GM12878 (cell line): ENCODE results near the gene GYG1. TPM values are rescaled to one million over a fixed set of nuclear protein-coding genes. Genes with fewer than 3 reads are reported as not detected.

Source experiments
- ATAC-seq: fragments of 200-7000 bp; cut with Tn5 transposase; 3 replicates; pipeline ENCODE4 v1.9.1; 2020; ENCODE audit warnings: mild to moderate bottlenecking, moderate library complexity
- BruUV-seq: library from RNA; stranded (reverse); fragments of 400-500 nt; replicated peaks from 2 replicates; lab custom pipeline; 2021; lab: Mats Ljungman, UMichigan
- CTCF ChIA-PET: fragments of 300-600 bp; sonication (Branson Sonifier 250); formaldehyde crosslinking; extraction: SDS; loops from one replicate; lab custom pipeline; 2021; ENCODE audit warnings: inconsistent platforms; lab: Yijun Ruan, JAX
- POLR2A ChIA-PET: fragments of 350-600 bp; formaldehyde crosslinking; extraction: SDS; loops from one replicate; lab custom pipeline; 2021; ENCODE audit warnings: inconsistent platforms; lab: Charles Lee
- RAD21 ChIA-PET: fragments of 300-600 bp; sonication (Branson Sonifier 250); formaldehyde crosslinking; loops from one replicate; lab custom pipeline; 2023; ENCODE audit warnings: antibody characterized with exemption; ENCODE audit not compliant: unreplicated experiment; lab: Charles Lee
- SMC1A ChIA-PET: fragments of 300-600 bp; sonication (Branson Sonifier 250); formaldehyde crosslinking; loops from one replicate; lab custom pipeline; 2023; ENCODE audit not compliant: unreplicated experiment, uncharacterized antibody; lab: Charles Lee
- DNase-seq: peaks from one replicate; pipeline ENCODE4 v3.0.0-alpha.2; 2011; ENCODE audit warnings: low read depth, low spot score
- FAIRE-seq: peaks from 3 replicates; lab custom pipeline; 2011; peaks lifted over from hg19 to GRCh38; lab: Jason Lieb, UNC
- H2AFZ ChIP-seq: 2 replicates; pipeline ENCODE4 v1.6.0; 2011; ENCODE audit warnings: low read depth, low read length, control low read depth; ENCODE audit not compliant: control insufficient read depth
- H3K27ac ChIP-seq: 2 replicates; pipeline ENCODE4 v1.5.1; 2011; ENCODE audit warnings: control low read depth; ENCODE audit not compliant: control insufficient read depth, insufficient read depth
- H3K27me3 ChIP-seq, 2 experiments: replicated peaks in 1 of 2; 2 replicates each; pipeline versions ENCODE4 v1.6.0 to v1.6.1; 2011; ENCODE audit warnings: low read length in 1 of 2; ENCODE audit not compliant: control insufficient read depth in 2 of 2, insufficient read depth in 2 of 2
- H3K36me3 ChIP-seq, 2 experiments: 2 replicates each; pipeline ENCODE4 v1.5.1; 2011; ENCODE audit warnings: low read length in 1 of 2; ENCODE audit not compliant: control insufficient read depth in 2 of 2, insufficient read depth in 2 of 2
- H3K4me1 ChIP-seq: 2 replicates; pipeline ENCODE4 v1.6.1; 2011; ENCODE audit warnings: mild to moderate bottlenecking, low read length, moderate library complexity, mixed read lengths; ENCODE audit not compliant: control insufficient read depth, insufficient read depth
- H3K4me2 ChIP-seq: 2 replicates; pipeline ENCODE4 v1.6.0; 2011; ENCODE audit warnings: control low read depth; ENCODE audit not compliant: control insufficient read depth, insufficient read depth
- H3K4me3 ChIP-seq: fragments of 200-600 bp; sonication (generic); 2 replicates; pipeline ENCODE4 v1.5.1; 2016
- H3K79me2 ChIP-seq: 2 replicates; pipeline ENCODE4 v1.6.0; 2011; ENCODE audit warnings: low read length; ENCODE audit not compliant: control insufficient read depth, insufficient read depth
- H3K9ac ChIP-seq: 2 replicates; pipeline ENCODE4 v1.8.0; 2011; ENCODE audit warnings: low read length, control low read depth, mixed read lengths; ENCODE audit not compliant: control insufficient read depth, insufficient read depth
- H3K9me3 ChIP-seq: replicated peaks from 3 replicates; pipeline ENCODE4 v1.5.1; 2011; ENCODE audit warnings: mild to moderate bottlenecking, low read length; ENCODE audit not compliant: control insufficient read depth, insufficient read depth
- H4K20me1 ChIP-seq: 2 replicates; pipeline ENCODE4 v1.6.0; 2011; ENCODE audit not compliant: control insufficient read depth, insufficient read depth
- CEBPZ ChIP-seq: fragments of 150-350 bp; IDR thresholded peaks from 2 replicates; pipeline ENCODE4 v1.6.1; 2016; ENCODE audit warnings: low read depth, low read length
- ESRRA ChIP-seq: IDR thresholded peaks from 2 replicates; pipeline ENCODE4 v1.6.1; 2012; ENCODE audit warnings: mild to moderate bottlenecking, low read length, improper control_type of control experiment
- SMAD1 ChIP-seq: fragments of 450-650 bp; IDR thresholded peaks from 2 replicates; pipeline ENCODE4 v1.6.1; 2018; ENCODE audit warnings: mild to moderate bottlenecking, low read depth; ENCODE audit not compliant: partially characterized antibody
- YY1 ChIP-seq: IDR thresholded peaks from 2 replicates; pipeline ENCODE4 v1.6.1; 2011; ENCODE audit warnings: low read depth, mild to moderate bottlenecking, low read length
- WGBS: methylation state at CpG from one replicate; pipeline ENCODE4 v1.1.6; 2016; ENCODE audit warnings: low lambda C conversion rate; ENCODE audit not compliant: insufficient replicate concordance, insufficient coverage; ENCODE audit errors: missing lambda C conversion rate; 5-methylcytosine and 5-hydroxymethylcytosine counted together
- in situ Hi-C: fragments of 300-500 bp; cut with MboI; formaldehyde crosslinking; loops from 9 replicates; pipeline ENCODE4 v1.14.3; 2018; ENCODE audit warnings: mixed read lengths
- intact Hi-C: fragments of 100-400 bp; cut with micrococcal nuclease; formaldehyde crosslinking; loops from one replicate; pipeline ENCODE4 v1.14.2; 2022; ENCODE audit not compliant: unreplicated experiment
- polyA plus RNA-seq, 11 experiments: library from polyadenylated mRNA; depleted of rRNA in 4 of 11; unstranded in 6 of 11; stranded (reverse) in 5 of 11; fragments of >200 nt; fragmentation: Nextera tagmentation in 4 of 11; fragmentation: Illumina TruSeq in 1 of 11; extraction: Ambion mirVana in 4 of 11; extraction: Trizol in 1 of 11; gene quantifications; 1 replicate in 1 of 11; 2 replicates in 10 of 11; pipeline versions ENCODE4 v1.2.1 to v1.2.3, GENCODE V29; 2011 to 2016; ENCODE audit warnings: inconsistent platforms in 2 of 11, missing spikeins in 2 of 11, low read depth in 1 of 11
- total RNA-seq, 4 experiments: library from RNA; depleted of rRNA in 3 of 4; stranded (reverse); fragments of >200 nt in 3 of 4; fragmentation: Illumina TruSeq in 1 of 4; extraction: Trizol in 1 of 4; gene quantifications; 2 replicates each; pipeline versions ENCODE4 v1.2.1 to v1.2.3, GENCODE V29; 2013 to 2021

GYG1 gene
- total and polyA plus RNA-seq, 10 of the 15 experiments (the other 5 are each of a cell fraction or from before 2014, with no cell fraction given), result 11.8 to 38.9 (median 22.9) TPM

- no peak overlapping the region for H3K9ac ChIP-seq
- H3K9me3 ChIP-seq, result no peaks in the 10 kb centered on the region
- WGBS, result 100% methylated on average over 4 of the region's 4 CpGs
- CTCF ChIA-PET, result no interaction called here
- H3K36me3 ChIP-seq, result peaks cover 6 to 10% of the 10 kb centered on the region in 2 experiments
- SMC1A ChIA-PET, result interaction anchor here (1.0 to 1.2 kb wide), 2 partner anchors 21 to 102 kb away, joined by 3 read pairs; no protein-coding TSS in a partner anchor
- H3K27me3 ChIP-seq, result no peaks in the 10 kb centered on the region
- in situ Hi-C loops (no loop called here), intact Hi-C loops (no loop called here)
- H4K20me1 ChIP-seq, result no peaks in the 10 kb centered on the region
- no peak for TF ChIP-seq ESRRA
- no peak for TF ChIP-seq CEBPZ
- TF ChIP-seq YY1, result no peak
- TF ChIP-seq SMAD1, result no peak
- no peak overlapping the region for H3K27ac ChIP-seq
- H3K4me1 ChIP-seq, result no peaks in the 10 kb centered on the region
- no TSS peak for BruUV-seq
- H3K79me2 ChIP-seq, result no peaks in the 10 kb centered on the region
- FAIRE-seq (no peak), DNase-seq (no peak), ATAC-seq (no peak)
- no peak overlapping the region for H3K4me2 ChIP-seq
- no peak overlapping the region for H2AFZ ChIP-seq
- RAD21 ChIA-PET, result no interaction called here
- H3K4me3 ChIP-seq, result no peak overlapping the region
- POLR2A ChIA-PET, result no interaction called here
Measured at GRCh38 chr3:149019580-149019979, 28.2 kb downstream of the GYG1 start.
